Psoas muscle (tissue), 8 donors: ENCODE measurements around the gene ZNF292. TPM values are rescaled to one million over a fixed set of nuclear protein-coding genes. Genes with fewer than 3 reads are reported as not detected.
"Not testable (repeated sequence)": the region's sequence is repeated elsewhere in the genome, so short reads cannot be mapped to it uniquely, and the experiment has no call there.

Experiments used
- ATAC-seq, 4 donors: fragments of 200-7000 bp; cut with Tn5 transposase; one replicate each; pipeline ENCODE4 v1.9.1; 2020; ENCODE audit warnings: moderate library complexity in 3 of 4, mild to moderate bottlenecking in 2 of 4
- DNase-seq, 2 donors: peaks; one replicate each; pipeline ENCODE4 v3.0.0-alpha.2; 2020
- H3K27ac ChIP-seq: fragments of 200-600 bp; one replicate; pipeline ENCODE4 v1.8.0; 2022
- H3K27me3 ChIP-seq, 3 donors: fragments of 200-600 bp in 1 of 3; one replicate each; pipeline versions ENCODE4 v1.6.1 to v1.8.0; 2013 to 2022; ENCODE audit warnings: low read length in 2 of 3, mild to moderate bottlenecking in 2 of 3, moderate library complexity in 1 of 3; ENCODE audit not compliant: insufficient read depth in 3 of 3
- H3K36me3 ChIP-seq, 2 donors: fragments of 200-600 bp in 1 of 2; one replicate each; pipeline versions ENCODE4 v1.6.1 to v1.8.0; 2013 to 2022; ENCODE audit warnings: low read depth in 1 of 2, mild to moderate bottlenecking in 1 of 2, moderate library complexity in 1 of 2; ENCODE audit not compliant: insufficient read depth in 1 of 2
- H3K4me1 ChIP-seq: fragments of 200-600 bp; one replicate; pipeline ENCODE4 v1.8.0; 2022
- H3K4me3 ChIP-seq: fragments of 200-600 bp; one replicate; pipeline ENCODE4 v1.8.0; 2022; ENCODE audit warnings: mild to moderate bottlenecking
- H3K9me3 ChIP-seq: fragments of 200-600 bp; one replicate; pipeline ENCODE4 v1.8.0; 2022
- CTCF ChIP-seq: fragments of 200-600 bp; IDR thresholded peaks from one replicate; pipeline ENCODE4 v1.8.0; 2022; ENCODE audit warnings: antibody characterized with exemption
- WGBS, 3 donors: extraction: QIAGEN DNeasy Blood & Tissue Kit; methylation state at CpG; one replicate each; pipeline versions ENCODE4 v1.1.6 to v1.1.7; 2013; 5-methylcytosine and 5-hydroxymethylcytosine counted together
- intact Hi-C, 2 donors: fragments of 100-400 bp; cut with DNase I; formaldehyde crosslinking; loops; one replicate each; pipeline versions ENCODE4 v1.11.0 to v1.14.2; 2022
- polyA plus RNA-seq, 3 donors: library from polyadenylated mRNA; stranded (reverse); fragments of 200-250 nt; gene quantifications; one replicate each; pipeline ENCODE4 v1.2.3, GENCODE V29; 2013
- total RNA-seq, 4 donors: library from RNA; stranded (reverse); fragmentation: NEBNext Ultra II Directional in 2 of 4; extraction: Animal tissue kit (Norgen Biotek cat#: 25700) in 2 of 4; gene quantifications; one replicate each; pipeline versions ENCODE4 v1.2.1 to v1.2.4, GENCODE V29; 2021 to 2023
- donor health status: healthy with polysubstance abuse.
- donor health status: DM: no; HTN: no; CAD: no; lungs with moderate emphysema.
- donor health status: Bipolar disorder and iron deficiency.
- donor health status: healthy.
- donor health status: DM: yes; HTN: yes; CAD: no.
- donor health status: DM: no; HTN: no; CAD: no.
- donor health status: DM: no; HTN: no; CAD: no.
- donor health status: DM: yes; HTN: yes; CAD: no.

The ZNF292 gene
- total and polyA plus RNA-seq, 7 donors, result 1.9 to 21.3 (median 16.7) TPM

- DNase-seq (no peak), ATAC-seq (no peak)
- 84 to 88% (median 86%) methylated on average over 2 of the region's 2 CpGs for WGBS, 3 donors
- TF ChIP-seq CTCF, result no peak
- Histone ChIP-seq H3K27me3 (peaks cover 0 to 6% (median 3%) of the 10 kb centered on the region in 3 donors), H3K4me3 (no peak overlapping the region), H3K36me3 (no peaks in the 10 kb centered on the region), H3K27ac (no peak overlapping the region), H3K4me1 (no peaks in the 10 kb centered on the region), H3K9me3 (no peaks in the 10 kb centered on the region)
- intact Hi-C loops, result no loop called here
Measured at GRCh38 chr6:87287251-87287650, 131.9 kb downstream of the ZNF292 start.

DNA sequence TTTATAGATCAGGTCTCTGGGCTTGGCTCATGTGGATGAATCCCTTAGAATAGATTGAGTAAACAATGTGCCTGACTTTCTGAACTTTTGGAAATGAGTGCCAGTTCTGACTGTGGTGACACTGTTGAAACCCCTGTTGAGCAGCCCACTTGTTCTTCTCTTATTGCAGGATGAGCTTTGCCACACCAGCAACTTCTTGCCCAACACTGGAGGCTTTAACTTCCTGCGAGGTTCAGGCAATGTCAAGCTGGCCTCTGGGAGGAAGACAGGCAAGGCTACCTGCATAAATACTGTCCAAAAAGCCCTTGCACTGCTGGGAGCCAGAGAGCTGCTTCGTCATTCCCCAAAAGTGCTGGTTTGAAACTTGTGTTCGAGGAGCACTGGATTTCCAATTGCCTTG lies 134.2 kb downstream of the ZNF292 start:
- Histone ChIP-seq H3K9me3 (no peaks in the 10 kb centered on the region), H3K4me1 (no peaks in the 10 kb centered on the region), H3K27me3 (peaks cover 0 to 6% (median 3%) of the 10 kb centered on the region in 3 donors), H3K4me3 (no peak overlapping the region), H3K36me3 (no peaks in the 10 kb centered on the region), H3K27ac (no peak overlapping the region)
- ATAC-seq (no peak), DNase-seq (no peak)
- no peak for TF ChIP-seq CTCF
- intact Hi-C loops, result no loop called here
- 83 to 85% (median 84%) methylated on average over 3 of the region's 3 CpGs for WGBS, 3 donors

GRCh38 chr6:87291883-87292282 lies 136.5 kb downstream of the ZNF292 start:
- 81 to 89% (median 84%) methylated on average over 2 of the region's 2 CpGs for WGBS, 3 donors
- ATAC-seq, result no peak
- Histone ChIP-seq H3K36me3 (no peaks in the 10 kb centered on the region), H3K9me3 (no peaks in the 10 kb centered on the region), H3K27ac (no peak overlapping the region), H3K4me3 (no peak overlapping the region), H3K4me1 (no peaks in the 10 kb centered on the region), H3K27me3 (peaks cover 0 to 6% (median 3%) of the 10 kb centered on the region in 3 donors)
- intact Hi-C loops, result no loop called here
- DNase-seq, result no peak
- no peak for TF ChIP-seq CTCF

DNA sequence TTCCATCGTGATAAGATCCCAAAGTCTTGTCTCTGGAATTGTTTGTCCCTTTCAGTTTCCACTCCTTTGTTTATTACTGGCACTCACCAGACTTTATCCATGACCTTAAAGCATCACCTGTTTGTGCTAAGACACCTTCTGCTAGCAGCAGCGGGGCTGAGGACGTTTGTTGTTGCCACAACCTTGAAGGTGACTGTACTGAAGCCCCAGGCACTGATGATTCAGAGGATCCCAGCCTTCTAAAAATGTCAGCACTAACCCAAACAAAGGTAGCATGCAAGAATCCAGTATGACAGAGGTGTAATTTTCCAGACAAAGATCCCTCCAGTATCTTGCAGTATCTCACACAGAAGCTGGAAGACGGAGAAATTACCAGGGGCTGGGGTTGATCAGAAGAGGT lies 138.2 kb downstream of the ZNF292 start:
- no peak overlapping the region for H3K27ac ChIP-seq
- no peaks in the 10 kb centered on the region for H3K4me1 ChIP-seq
- ATAC-seq (no peak), DNase-seq (no peak)
- WGBS, 3 donors, result 83 to 91% (median 90%) methylated on average over 4 of the region's 4 CpGs
- H3K9me3 ChIP-seq, result no peaks in the 10 kb centered on the region
- H3K36me3 ChIP-seq, result no peaks in the 10 kb centered on the region
- TF ChIP-seq CTCF, result no peak
- no peak overlapping the region for H3K4me3 ChIP-seq
- intact Hi-C loops, result no loop called here
- peaks cover 0 to 6% (median 3%) of the 10 kb centered on the region in 3 donors for H3K27me3 ChIP-seq

GRCh38 chr6:87297119-87297518 lies 141.8 kb downstream of the ZNF292 start:
- 47 to 69% (median 48%) methylated on average over 1 of the region's 1 CpG for WGBS, 3 donors
- Histone ChIP-seq H3K4me3 (no peak overlapping the region), H3K9me3 (no peaks in the 10 kb centered on the region), H3K36me3 (no peaks in the 10 kb centered on the region), H3K27me3 (peaks cover 0 to 7% (median 0%) of the 10 kb centered on the region in 3 donors), H3K27ac (no peak overlapping the region), H3K4me1 (no peaks in the 10 kb centered on the region)
- ATAC-seq (no peak), DNase-seq (no peak)
- intact Hi-C loops, result no loop called here
- TF ChIP-seq CTCF, result no peak

- ATAC-seq, intact Hi-C loops, H3K9me3 ChIP-seq, H3K27ac ChIP-seq, H3K4me1 ChIP-seq, H3K4me3 ChIP-seq, DNase-seq, H3K36me3 ChIP-seq, H3K27me3 ChIP-seq: not testable (repeated sequence)
- 75 to 88% (median 80%) methylated on average over 9 of the region's 9 CpGs for WGBS, 3 donors
Measured at GRCh38 chr6:87301277-87301676, 145.9 kb downstream of the ZNF292 start.
